ENCODE results near the gene IQCK.

Gene IQCK

DNA sequence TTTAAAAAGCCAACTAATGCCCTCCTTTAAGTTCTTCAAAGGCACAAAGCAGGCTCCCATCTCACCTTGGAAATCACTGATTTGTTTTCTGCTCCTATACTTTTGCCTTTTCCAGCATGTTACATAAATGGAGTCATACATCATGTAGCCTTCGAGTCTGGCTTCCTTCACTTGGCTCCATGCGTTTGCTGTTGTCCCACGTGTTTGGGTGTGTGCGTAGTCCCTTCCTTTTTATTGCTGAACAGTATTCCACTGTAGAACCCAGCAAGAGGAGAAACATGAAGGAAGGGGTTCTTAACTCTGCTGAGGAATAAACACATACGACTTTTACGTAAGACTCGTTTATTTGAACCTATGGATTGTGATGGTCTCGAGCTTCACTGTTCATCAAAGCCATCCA, 84.5 kb downstream of the IQCK start:
- DNase-seq (ENCODE audit: low read depth, low spot score), result no peak

DNA sequence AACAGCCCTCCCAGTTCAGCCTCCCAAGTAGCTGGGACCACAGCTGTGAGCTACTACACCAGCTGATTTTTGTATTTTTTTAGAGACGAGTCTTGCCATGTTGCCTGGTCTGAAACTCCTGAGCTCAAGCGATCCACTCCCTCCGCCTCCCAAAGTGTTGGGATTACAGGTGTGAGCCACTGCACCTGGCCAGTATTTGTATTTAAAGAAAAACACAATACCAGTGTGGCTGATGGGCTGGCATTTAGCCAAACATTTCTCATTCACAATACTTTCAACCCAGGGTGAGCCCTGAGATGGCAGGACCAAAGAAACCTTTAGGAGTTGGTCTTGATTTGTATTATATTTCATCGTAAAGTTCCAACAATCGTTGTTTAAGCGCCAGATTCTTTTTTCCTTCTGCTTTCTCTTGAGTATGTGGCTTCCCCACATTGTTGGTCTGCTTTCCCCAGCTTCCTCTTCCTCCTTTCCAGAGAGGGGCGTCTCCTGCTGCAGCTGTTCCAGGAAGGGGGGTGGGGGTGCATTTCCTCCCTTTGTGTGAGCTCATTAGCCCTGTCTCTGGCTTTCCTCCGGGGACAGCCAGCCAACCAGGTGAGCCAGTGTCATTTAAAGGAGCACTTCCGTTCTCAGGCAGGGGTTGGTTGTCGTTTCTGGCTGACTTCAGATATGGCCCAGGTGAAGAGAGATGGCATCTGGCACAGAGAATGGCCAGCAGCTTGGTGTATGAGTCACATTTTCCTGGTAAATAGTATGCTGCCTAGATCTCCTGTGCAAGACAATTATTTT, 86.7 kb downstream of the IQCK start:
- peak; percentile 60 for DNase-seq (ENCODE audit: low read depth, low spot score)

DNA sequence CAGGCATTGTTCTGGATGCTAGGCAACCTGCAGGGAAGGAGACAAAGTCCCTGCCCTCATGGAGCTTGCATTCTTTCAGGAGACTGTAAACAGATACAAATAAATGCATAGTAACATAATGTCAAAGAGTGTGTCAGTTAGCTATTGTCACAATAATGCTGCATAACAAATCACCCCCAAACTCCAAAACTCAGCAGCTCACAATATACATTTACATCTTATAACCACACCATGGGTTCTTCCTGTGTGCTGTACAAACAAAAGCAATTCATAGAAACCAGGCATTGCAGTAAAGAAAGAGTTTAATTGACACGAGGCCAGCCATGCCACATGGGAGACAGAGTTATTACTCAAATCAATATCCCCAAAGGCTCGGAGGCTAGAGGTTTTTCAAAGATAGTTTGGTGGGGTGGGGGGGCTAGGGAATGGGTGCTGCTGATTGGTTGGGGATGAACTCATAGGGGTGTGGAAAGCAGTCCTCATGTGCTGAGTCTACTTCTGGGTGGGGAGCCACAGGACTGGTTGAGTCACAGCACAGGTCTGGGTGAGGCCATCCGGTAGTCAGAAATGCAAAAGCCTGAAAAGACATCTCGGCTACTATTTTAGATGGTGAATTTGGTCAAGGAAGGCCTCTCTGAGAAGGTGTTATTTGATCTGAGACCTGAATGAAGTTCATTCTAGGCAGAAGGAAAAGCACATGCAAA, 87.5 kb downstream of the IQCK start:
- no peak for DNase-seq (ENCODE audit: low read depth, low spot score)

DNA sequence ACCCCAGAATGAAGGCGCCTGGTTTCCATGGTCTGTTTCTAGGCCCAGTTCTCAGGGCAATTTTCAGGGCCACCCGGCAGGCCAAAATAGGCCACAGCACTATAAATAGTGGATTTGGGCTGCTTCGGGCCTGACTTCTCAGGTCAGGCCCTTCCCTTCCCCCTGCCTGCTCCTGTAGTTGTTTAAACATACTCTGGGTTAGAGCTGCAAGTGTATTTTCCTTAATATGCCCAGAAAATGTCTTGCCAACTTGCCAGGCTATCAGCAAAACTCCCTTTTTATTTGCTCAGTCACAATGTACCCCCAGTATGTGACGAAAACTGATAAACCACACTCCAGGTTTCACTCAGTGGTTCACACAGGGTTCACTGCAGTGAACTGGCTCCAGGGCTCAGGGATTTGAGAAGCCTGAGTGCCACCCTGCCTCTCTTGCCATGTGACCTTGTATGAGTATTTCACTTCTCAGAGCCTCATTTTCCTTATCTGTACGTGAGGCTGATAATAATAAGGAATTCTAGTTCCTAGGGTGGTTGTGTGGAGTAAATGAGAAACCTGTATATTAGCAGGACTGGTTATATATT, 90.1 kb downstream of the IQCK start:
- DNase-seq (ENCODE audit: low read depth, low spot score), result no peak

DNA sequence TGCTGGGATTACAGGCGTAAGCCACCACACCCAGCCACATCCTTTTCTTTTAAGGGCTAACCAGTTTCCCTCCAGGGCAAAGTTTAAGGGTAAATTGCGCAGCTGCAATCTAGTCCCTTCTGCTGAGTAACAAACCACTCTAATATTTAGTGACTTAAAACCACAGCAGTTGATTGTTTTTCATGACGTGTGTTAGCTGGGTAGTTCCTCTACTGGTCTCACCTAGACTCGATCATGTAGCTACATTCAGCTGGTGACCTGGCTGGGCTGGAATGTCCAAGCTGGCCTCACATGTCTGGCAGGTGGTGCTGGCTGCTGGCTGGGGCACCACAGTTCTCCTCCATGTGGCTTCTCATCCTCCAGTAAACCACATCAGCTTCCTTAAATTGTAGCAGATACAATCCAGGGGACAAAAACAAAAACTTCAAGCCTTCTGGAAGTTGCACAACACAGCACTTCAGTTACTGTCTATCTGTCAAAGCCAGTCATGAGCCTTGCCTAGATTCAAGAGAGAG, 91.1 kb downstream of the IQCK start:
- DNase-seq (ENCODE audit: low read depth, low spot score), result no peak

DNA sequence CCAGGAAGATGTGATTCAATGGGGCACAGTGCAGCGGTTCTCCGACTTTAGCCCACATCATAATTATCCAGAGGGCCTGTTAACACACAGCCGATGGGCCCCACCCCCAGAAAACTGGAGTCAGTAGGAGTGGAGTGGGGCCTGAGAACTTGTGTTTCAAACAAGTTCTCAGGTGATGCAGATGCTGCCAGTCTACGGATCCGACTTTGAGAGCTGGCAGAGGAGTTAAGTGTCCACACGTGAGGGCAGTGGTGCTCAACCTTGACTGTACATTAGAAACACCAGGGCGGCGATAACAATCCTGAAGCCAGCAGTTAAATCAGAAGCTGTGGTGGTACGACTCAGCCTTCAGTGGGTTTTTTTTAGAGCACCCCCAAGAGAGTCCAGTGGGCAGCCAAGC, 91.6 kb downstream of the IQCK start:
- DNase-seq (ENCODE audit: low read depth, low spot score), result no peak

DNA sequence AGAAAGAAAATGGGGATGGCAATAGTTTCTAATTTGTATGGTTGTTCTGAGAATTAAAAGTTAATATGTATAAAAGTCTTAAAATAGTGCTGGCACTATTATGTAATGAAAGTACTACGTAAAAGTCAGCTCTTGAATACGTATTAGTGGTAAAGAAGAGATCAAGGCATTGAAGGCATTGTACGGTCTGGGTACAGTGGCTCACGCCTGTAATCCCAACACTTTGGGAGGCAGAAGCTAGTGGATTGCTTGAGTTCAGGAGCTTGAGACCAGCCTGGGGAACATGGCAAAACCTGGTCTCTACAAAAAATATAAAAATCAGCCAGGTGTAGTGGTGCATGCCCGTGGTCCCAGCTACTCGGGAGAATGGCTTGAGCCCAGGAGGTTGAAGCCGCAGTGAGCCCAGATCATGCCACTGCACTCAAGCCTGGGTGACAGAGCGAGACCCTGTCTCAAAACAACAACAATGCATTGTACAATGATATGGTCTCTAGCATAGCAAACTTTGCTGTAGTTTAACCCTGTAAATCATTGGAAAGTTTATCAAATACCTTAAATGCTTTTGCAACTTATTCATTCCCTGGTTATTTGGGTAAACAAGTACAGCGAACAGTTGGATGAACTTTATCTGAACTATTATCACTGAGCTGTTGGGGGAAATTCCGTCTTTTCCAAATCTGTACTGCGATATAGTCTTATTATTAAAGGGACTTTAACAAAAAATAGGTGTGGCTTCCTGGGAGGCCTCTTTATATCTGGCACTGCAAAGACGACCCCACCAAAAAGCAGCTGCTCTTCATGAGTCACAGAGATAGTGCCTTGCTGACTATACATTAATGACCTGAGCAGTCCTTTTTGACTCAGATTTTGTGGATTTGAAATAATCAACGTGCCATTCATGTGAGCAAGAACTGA, 93.0 kb downstream of the IQCK start:
- no peak for DNase-seq (ENCODE audit: low read depth, low spot score)

DNA sequence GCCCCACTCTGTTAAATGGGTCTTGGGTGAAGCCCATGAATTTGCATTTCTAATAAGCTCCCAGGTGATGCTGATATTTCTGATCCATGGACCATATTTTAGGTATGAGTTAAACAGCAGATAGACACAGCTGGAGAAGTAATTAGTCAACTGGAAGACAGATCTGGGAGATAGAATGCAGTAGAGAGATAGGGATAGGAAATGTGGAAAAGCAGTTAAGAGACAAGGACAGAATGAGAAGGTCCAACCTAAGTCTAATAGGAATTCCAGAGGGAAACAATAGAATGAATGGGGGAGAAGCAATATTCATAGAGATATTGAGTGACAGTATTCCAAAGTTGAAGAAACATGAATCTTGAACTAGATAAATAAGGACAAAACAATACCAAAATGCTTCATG, 94.9 kb downstream of the IQCK start:
- DNase-seq (ENCODE audit: low read depth, low spot score), result no peak

DNA sequence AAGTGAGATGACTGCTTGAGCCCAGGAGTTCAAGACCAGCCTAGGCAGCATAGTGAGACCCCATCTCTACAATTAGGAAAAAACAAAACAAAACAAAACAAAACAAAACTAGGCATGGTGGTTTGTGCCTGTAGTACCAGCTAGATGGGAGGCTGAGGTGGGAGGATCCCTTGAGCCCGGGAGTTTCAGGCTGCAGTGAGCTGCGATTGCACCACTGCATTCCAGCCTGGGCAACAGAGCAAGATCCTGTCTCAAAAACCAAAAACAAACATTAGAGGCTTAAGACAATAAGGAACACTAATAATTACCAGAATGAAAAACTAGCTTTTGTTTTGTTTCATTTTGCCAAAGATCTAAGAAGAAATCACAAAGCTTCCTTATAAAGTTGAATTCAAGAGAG, 97.3 kb downstream of the IQCK start:
- DNase-seq (ENCODE audit: low read depth, low spot score), result no peak

DNA sequence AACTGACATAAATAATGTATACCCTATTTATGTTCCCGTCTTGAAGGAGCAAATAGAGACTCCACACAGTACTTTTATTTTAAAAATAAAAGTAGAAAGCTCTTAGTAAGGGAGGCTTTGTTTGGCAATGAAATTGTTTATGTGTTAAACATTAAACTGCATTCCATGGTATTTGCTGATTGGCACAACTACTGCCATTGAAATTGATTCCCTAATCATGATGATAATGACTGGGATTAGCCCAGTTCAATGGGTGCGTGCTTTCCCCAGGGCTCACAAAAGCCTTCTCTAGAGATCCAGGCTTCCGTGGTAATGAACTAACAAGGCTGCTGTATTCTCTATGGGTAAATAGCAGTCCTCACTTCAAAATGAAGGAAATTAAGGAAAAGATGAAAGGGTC, 99.1 kb downstream of the IQCK start:
- no peak for DNase-seq (ENCODE audit: low read depth, low spot score)

DNA sequence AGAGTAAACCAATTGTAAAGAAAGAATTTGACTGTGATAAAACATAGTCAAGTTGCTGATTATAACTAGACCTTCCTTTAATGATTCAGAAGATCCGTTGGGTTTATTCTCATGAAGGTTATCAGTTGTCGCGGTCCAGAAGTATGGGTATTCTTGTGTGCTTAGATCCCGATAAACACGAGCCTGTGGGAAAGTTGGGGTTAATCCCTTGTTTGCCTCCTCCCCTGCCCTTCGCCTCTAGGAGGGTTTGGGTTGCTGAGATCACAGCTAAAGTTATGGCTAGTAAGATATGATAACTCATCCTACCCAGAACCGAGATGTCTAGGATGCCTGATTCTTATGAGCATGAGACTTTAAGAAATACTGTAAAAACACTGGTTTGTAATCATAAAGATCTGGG, 99.8 kb downstream of the IQCK start:
- no peak for DNase-seq (ENCODE audit: low read depth, low spot score)

DNA sequence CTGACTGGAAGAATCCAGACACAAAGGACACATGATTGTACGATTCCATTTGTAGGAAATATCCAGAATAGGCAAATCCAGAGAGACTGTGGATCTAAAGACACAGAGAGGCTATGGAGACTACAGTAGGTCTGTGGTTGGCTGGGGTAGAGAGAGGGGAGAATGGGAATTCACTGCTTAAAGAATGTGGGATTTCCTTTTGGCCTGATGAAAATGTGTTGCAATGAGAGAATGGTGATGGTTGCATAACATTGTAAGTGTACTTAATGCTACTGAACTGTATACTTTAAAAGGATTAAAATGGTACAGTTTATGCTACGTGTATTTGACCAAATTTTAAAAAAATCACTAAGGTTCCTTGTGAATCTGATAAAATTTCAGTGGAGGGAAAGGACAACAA, 104.5 kb downstream of the IQCK start:
- DNase-seq (ENCODE audit: low read depth, low spot score), result no peak

DNA sequence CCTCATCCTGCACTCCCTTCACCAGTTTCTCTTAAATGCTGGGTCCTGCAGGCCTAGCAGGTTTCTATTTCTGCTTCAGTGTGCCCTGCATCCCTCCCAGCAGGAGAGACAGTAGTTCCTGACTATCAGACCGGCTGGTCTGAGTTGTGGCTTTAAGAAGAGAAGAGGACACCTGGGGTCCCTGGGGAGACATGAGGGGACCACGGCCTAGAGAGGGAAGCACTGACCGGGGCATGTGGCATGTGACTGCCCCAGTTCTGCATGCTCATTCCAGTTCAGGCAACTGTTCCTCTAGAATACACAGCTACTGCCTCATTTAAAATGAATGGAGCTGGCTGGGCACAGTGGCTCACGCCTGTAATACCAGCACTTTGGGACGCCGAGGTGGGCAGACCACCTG, 105.3 kb downstream of the IQCK start:
- DNase-seq (ENCODE audit: low read depth, low spot score), result no peak

DNA sequence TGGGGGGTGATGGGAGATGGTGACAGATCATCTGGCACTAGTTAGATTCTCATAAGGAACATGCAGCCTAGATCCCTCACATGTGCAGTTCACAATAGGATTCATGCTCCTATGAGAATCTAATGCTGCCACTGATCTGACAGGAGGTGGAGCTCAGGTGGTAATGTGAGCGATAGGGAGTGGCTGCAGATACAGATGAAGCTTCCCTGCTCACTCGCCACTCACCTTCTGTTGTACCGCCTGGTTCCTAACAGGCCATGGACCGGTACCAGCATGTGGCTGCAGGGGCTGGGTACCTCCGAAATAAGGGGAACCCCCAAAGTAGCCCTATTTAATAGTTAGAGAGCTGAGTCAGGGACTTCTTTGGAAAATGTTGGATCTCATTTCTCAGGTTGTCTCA, 106.1 kb downstream of the IQCK start:
- DNase-seq (ENCODE audit: low read depth, low spot score), result no peak

DNA sequence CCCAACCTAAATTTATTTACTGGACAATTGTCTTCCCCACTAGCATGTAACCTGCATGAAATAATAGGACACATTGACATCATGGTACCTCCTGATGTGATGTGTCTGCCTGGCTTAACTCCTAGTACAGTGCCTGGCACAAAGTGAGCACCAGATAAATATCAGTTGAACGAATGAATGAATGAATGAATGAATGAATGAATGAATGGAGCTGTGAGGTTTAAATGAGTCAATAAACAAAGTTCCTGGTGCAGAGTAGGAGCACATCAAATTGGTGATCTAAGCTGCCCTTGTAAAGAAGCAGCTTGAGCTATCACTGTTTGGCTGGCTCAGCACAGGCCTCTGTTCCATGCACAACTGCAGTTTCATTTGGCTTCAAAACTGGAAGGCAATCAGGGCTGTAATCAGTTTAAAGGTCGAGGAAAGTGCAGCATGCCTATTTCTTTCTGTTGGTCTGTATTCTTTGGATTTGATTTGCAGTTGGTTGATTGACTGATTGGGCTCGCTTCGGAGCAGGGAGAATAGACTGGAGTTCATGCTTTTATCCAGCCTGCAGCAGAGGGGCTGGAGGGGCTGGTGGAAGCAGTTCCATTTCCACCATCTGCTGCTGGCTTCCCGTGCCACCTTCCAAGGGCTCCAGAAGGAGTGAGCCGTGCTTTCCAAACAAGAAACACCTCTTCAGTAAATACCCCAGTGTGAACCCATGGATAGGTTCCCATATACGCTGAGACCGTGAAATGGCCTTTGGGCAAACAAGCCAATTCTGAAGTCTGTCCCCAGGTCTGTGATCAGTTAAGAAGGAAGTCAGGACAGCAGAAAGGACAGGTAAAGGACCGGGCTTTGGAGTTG, 112.0 kb downstream of the IQCK start:
- no peak for DNase-seq (ENCODE audit: low read depth, low spot score)

DNA sequence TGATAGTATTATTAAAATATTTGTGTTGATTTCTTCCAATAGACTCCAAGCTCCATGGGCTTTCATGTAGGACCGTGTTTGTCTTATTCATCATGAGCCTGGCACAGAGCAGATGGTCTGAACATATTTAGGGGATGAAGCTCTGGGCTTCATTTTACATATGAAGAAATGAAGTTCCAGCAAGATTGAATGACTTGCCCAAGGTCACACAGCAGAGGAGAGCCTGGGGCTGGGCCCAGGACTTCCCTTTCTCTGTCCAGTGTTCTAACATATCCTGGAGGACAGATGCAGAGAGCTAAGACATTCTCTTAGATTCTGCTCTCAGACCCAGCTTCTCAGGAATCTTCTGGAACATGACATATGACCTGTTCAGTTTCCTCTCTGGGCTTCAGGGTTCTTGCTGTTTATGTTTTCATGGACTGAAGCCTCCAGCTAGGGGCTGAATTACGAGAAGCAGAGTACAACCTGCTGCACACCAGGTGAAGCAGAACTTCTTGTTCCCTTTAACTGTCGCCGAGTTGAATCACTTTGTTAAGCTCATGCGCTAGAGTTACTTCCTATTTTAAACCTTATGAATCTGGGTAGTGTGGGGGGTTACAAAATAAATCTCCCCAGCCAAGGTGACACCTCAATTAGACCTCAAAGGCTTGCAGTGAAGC, 113.0 kb downstream of the IQCK start:
- DNase-seq (ENCODE audit: low read depth, low spot score), result no peak

DNA sequence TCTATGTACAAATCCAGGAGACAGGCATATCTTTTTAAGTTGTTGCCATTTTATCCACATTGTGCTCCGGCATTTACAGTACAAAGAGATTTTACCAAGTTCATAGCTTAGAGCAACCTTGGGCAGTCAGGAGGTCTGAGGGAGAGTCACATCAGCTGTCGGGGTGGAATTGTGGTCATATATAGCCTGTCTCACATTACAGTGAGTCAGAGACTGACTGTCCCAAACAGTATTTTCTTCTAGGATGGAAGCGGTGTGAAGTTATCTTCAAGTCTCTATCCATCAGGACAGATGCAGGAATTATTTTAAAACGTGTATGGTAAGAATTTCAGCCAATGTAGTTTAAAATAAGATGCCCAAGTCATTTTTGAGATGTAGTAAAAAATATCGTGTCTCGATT, 113.6 kb downstream of the IQCK start:
- DNase-seq (ENCODE audit: low read depth, low spot score), result no peak

DNA sequence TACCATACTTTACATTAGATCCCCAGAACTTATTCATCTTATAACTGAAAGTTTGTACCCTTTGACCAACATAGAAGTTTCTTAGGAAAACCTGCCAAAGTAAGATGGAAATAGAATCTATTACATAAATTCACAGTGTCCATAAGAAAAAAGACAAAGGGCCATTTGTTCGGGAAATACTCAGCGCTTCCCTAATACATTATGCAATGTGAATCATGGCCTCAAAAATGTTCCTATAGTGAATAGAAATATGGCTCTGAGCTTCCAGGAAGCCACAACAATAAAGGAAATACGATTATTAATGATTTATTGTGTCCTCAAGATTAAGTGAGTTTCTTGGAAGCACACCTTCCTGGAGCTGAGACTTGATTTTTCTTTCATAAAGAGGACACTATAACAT, 115.1 kb downstream of the IQCK start:
- no peak for DNase-seq (ENCODE audit: low read depth, low spot score)

DNA sequence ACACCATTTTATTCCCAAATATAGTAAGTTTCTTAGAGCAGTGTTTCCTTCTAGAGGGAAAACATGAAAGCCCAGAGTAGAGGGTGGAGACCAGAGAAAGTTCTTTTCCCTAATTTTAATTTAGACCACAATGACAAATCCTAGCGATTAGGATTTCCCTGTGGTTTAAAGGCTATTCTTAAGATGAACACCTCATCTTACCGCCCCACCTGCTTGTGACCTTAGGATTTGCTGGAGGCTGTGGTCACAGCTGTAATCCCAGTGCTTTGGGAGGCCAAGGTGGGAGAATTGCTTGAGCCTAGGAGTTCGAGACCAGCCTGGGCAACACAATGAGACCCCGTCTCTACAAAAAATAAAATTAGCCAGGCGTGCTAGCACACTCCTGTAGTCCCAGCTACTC, 115.5 kb downstream of the IQCK start:
- no peak for DNase-seq (ENCODE audit: low read depth, low spot score)

DNA sequence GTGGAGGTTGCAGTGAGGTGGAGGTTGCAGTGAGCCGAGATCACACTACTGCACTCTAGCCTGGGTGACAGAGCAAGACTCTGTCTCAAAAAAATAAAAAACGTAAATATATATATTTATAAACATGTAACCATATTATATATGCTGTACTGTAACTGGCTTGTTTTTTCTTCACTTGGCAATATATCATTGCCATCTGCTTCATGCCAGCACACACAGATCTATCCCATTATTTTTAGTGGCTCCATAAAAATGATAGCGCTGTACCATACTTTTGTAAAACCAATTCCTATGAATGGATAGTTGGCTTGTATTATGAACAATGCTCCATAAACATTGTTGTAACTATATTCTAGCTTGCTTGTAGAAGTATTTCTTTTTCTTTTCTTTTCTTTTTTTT, 117.1 kb downstream of the IQCK start:
- no peak for DNase-seq (ENCODE audit: low read depth, low spot score)

Measured in iPS DF 19.7 (cell line).